GM13976 (cell line): Measurements from ENCODE around the gene BICD1.

Experiments
- DNase-seq: peaks from one replicate; pipeline ENCODE4 v3.0.0; 2012; ENCODE audit warnings: low spot score
- CTCF ChIP-seq: IDR thresholded peaks from 2 replicates; pipeline ENCODE4 v1.5.1; 2012; ENCODE audit warnings: borderline replicate concordance, mild to moderate bottlenecking; ENCODE audit not compliant: insufficient read depth; ENCODE audit errors: extremely low read depth, missing control alignments, control extremely low read depth
- in situ Hi-C: fragments of 300-500 bp; cut with MboI; formaldehyde crosslinking; loops from one replicate; pipeline ENCODE4 v1.12.0; 2022; ENCODE audit warnings: low sequenced_read_pairs, mixed read lengths, inconsistent platforms; ENCODE audit not compliant: unreplicated experiment

Gene BICD1

GRCh38 chr12:32307326-32307725 lies 200.7 kb downstream of the BICD1 start:
- in situ Hi-C loops, result loop anchor here (10.0 kb wide), 3 partner anchors 243 to 653 kb away; partner anchors contain the start of gene ETFBKMT

GRCh38 chr12:32309811-32310736 lies 203.4 kb downstream of the BICD1 start:
- DNase-seq, result no peak
- TF ChIP-seq CTCF, result no peak
- in situ Hi-C loops, result loop anchor here (10.0 kb wide), 3 partner anchors 245 to 655 kb away; partner anchors contain the start of gene ETFBKMT

More at GRCh38 chr12:32307326-32307725, 200.7 kb downstream of the BICD1 start:
- no peak for TF ChIP-seq CTCF
- no peak for DNase-seq

GRCh38 chr12:32312049-32312670 lies 205.5 kb downstream of the BICD1 start:
- TF ChIP-seq CTCF, result no peak
- in situ Hi-C loops, result no loop called here

GRCh38 chr12:32322354-32322753 lies 215.7 kb downstream of the BICD1 start:
- no peak for DNase-seq
- in situ Hi-C loops, result no loop called here
- TF ChIP-seq CTCF, result no peak

More at GRCh38 chr12:32312049-32312670, 205.5 kb downstream of the BICD1 start:
- DNase-seq, result peak; percentile 41

GRCh38 chr12:32331133-32331532 lies 224.5 kb downstream of the BICD1 start:
- no peak for TF ChIP-seq CTCF
- in situ Hi-C loops, result no loop called here
- DNase-seq, result no peak

- TF ChIP-seq CTCF, result no peak
- in situ Hi-C loops, result no loop called here
- no peak for DNase-seq
Measured at GRCh38 chr12:32332446-32332845, 225.8 kb downstream of the BICD1 start.
